ENCODE measurements around the gene NDUFS8. TPM values are rescaled to one million over a fixed set of nuclear protein-coding genes. Genes with fewer than 3 reads are reported as not detected.
"Not testable (repeated sequence)": the region's sequence is repeated elsewhere in the genome, so short reads cannot be mapped to it uniquely, and the experiment has no call there.

The NDUFS8 gene
- total RNA-seq, 1 experiment from 2014 or later = 221 TPM

- not testable (repeated sequence) for H3K9me3 Mint-ChIP-seq; H3K27me3 Mint-ChIP-seq (ENCODE audit: low read depth); H3K4me3 Mint-ChIP-seq; H3K27ac Mint-ChIP-seq; DNase-seq (ENCODE audit: low spot score); H3K36me3 Mint-ChIP-seq; ATAC-seq
- ChIA-PET POLR2A (interaction anchor here (0.7 kb wide), 1 partner anchor 20 kb away, joined by 3 read pairs; no protein-coding TSS in a partner anchor), CTCF (interaction anchor here (2.4 kb wide), 1 partner anchor 27 kb away, joined by 13 read pairs; no protein-coding TSS in a partner anchor)
- TF ChIP-seq, protein P1, sequence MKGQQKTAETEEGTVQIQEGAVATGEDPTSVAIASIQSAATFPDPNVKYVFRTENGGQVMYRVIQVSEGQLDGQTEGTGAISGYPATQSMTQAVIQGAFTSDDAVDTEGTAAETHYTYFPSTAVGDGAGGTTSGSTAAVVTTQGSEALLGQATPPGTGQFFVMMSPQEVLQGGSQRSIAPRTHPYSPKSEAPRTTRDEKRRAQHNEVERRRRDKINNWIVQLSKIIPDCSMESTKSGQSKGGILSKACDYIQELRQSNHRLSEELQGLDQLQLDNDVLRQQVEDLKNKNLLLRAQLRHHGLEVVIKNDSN (CRISPR knock-in tag; IDR thresholded peaks at IDR 0.05) = peak; percentile 33; the same call in 1 of the 2 replicates
- peak; percentile 66 for TF ChIP-seq USF2 (CRISPR knock-in tag; IDR thresholded peaks at IDR 0.05)
- peaks cover 33% of the 10 kb centered on the region for H3K4me1 Mint-ChIP-seq
Observed at GRCh38 chr11:67982255-67982857, 48.1 kb upstream of the NDUFS8 start.

- peaks cover 5% of the 10 kb centered on the region; the same call in 1 of the 2 replicates for H3K27me3 Mint-ChIP-seq (ENCODE audit: low read depth)
- H3K4me3 Mint-ChIP-seq = no peak overlapping the region
- CTCF ChIA-PET = no interaction called here
- ATAC-seq (no peak), DNase-seq (ENCODE audit: low spot score) (no peak)
- H3K4me1 Mint-ChIP-seq = peaks cover 20% of the 10 kb centered on the region
- H3K9me3 Mint-ChIP-seq = no peaks in the 10 kb centered on the region
- no peak overlapping the region for H3K27ac Mint-ChIP-seq
- H3K36me3 Mint-ChIP-seq = no peaks in the 10 kb centered on the region
- POLR2A ChIA-PET = no interaction called here
- TF ChIP-seq NFE2L1 (CRISPR knock-in tag; IDR thresholded peaks at IDR 0.05) = no peak
- TF ChIP-seq, protein P2, sequence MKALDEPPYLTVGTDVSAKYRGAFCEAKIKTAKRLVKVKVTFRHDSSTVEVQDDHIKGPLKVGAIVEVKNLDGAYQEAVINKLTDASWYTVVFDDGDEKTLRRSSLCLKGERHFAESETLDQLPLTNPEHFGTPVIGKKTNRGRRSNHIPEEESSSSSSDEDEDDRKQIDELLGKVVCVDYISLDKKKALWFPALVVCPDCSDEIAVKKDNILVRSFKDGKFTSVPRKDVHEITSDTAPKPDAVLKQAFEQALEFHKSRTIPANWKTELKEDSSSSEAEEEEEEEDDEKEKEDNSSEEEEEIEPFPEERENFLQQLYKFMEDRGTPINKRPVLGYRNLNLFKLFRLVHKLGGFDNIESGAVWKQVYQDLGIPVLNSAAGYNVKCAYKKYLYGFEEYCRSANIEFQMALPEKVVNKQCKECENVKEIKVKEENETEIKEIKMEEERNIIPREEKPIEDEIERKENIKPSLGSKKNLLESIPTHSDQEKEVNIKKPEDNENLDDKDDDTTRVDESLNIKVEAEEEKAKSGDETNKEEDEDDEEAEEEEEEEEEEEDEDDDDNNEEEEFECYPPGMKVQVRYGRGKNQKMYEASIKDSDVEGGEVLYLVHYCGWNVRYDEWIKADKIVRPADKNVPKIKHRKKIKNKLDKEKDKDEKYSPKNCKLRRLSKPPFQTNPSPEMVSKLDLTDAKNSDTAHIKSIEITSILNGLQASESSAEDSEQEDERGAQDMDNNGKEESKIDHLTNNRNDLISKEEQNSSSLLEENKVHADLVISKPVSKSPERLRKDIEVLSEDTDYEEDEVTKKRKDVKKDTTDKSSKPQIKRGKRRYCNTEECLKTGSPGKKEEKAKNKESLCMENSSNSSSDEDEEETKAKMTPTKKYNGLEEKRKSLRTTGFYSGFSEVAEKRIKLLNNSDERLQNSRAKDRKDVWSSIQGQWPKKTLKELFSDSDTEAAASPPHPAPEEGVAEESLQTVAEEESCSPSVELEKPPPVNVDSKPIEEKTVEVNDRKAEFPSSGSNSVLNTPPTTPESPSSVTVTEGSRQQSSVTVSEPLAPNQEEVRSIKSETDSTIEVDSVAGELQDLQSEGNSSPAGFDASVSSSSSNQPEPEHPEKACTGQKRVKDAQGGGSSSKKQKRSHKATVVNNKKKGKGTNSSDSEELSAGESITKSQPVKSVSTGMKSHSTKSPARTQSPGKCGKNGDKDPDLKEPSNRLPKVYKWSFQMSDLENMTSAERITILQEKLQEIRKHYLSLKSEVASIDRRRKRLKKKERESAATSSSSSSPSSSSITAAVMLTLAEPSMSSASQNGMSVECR (CRISPR knock-in tag; IDR thresholded peaks at IDR 0.05; ENCODE audit: borderline replicate concordance) = no peak
- TF ChIP-seq NFYB (CRISPR knock-in tag; conservative IDR thresholded peaks at IDR 0.05; ENCODE audit: low read depth) = no peak
- TF ChIP-seq ZNF512 (CRISPR knock-in tag; IDR thresholded peaks at IDR 0.05; ENCODE audit: borderline replicate concordance) = no peak
- no peak for TF ChIP-seq E2F5 (CRISPR knock-in tag; IDR thresholded peaks at IDR 0.05)
- no peak for TF ChIP-seq SP1 (CRISPR knock-in tag; conservative IDR thresholded peaks at IDR 0.05)
- no peak for TF ChIP-seq ZNF425 (CRISPR knock-in tag; conservative IDR thresholded peaks at IDR 0.05)
- no peak for TF ChIP-seq GTF2I (CRISPR knock-in tag; conservative IDR thresholded peaks at IDR 0.05)
- TF ChIP-seq MLX (CRISPR knock-in tag; IDR thresholded peaks at IDR 0.05) = no peak
- no peak for TF ChIP-seq NFATC4 (CRISPR knock-in tag; IDR thresholded peaks at IDR 0.05)
- no peak for TF ChIP-seq ZSCAN18 (CRISPR knock-in tag; IDR thresholded peaks at IDR 0.05)
- TF ChIP-seq, protein P3, sequence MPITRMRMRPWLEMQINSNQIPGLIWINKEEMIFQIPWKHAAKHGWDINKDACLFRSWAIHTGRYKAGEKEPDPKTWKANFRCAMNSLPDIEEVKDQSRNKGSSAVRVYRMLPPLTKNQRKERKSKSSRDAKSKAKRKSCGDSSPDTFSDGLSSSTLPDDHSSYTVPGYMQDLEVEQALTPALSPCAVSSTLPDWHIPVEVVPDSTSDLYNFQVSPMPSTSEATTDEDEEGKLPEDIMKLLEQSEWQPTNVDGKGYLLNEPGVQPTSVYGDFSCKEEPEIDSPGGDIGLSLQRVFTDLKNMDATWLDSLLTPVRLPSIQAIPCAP (CRISPR knock-in tag; IDR thresholded peaks at IDR 0.05) = no peak
- TF ChIP-seq GRHL2 (CRISPR knock-in tag; IDR thresholded peaks at IDR 0.05; ENCODE audit: insufficient replicate concordance, severe bottlenecking) = no peak
- TF ChIP-seq, protein P4, sequence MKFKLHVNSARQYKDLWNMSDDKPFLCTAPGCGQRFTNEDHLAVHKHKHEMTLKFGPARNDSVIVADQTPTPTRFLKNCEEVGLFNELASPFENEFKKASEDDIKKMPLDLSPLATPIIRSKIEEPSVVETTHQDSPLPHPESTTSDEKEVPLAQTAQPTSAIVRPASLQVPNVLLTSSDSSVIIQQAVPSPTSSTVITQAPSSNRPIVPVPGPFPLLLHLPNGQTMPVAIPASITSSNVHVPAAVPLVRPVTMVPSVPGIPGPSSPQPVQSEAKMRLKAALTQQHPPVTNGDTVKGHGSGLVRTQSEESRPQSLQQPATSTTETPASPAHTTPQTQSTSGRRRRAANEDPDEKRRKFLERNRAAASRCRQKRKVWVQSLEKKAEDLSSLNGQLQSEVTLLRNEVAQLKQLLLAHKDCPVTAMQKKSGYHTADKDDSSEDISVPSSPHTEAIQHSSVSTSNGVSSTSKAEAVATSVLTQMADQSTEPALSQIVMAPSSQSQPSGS (CRISPR knock-in tag; IDR thresholded peaks at IDR 0.05; ENCODE audit: borderline replicate concordance, low read depth) = no peak
- TF ChIP-seq NR3C1 (CRISPR knock-in tag; conservative IDR thresholded peaks at IDR 0.05; ENCODE audit: low read depth) = no peak
- no peak for TF ChIP-seq ZNF423 (CRISPR knock-in tag; IDR thresholded peaks at IDR 0.05)
Observed at GRCh38 chr11:67983951-67984350, 46.5 kb upstream of the NDUFS8 start.

All from WTC11 (cell line).